HG03432 (cell line): ENCODE results near the gene MYO15A.

Experiments used
- ATAC-seq: cut with Tn5 transposase; IDR thresholded peaks from one replicate; pipeline ENCODE4 v1.9.1; 2021; ENCODE audit warnings: mild to moderate bottlenecking, moderate library complexity; ENCODE audit not compliant: unreplicated experiment

Gene MYO15A

DNA sequence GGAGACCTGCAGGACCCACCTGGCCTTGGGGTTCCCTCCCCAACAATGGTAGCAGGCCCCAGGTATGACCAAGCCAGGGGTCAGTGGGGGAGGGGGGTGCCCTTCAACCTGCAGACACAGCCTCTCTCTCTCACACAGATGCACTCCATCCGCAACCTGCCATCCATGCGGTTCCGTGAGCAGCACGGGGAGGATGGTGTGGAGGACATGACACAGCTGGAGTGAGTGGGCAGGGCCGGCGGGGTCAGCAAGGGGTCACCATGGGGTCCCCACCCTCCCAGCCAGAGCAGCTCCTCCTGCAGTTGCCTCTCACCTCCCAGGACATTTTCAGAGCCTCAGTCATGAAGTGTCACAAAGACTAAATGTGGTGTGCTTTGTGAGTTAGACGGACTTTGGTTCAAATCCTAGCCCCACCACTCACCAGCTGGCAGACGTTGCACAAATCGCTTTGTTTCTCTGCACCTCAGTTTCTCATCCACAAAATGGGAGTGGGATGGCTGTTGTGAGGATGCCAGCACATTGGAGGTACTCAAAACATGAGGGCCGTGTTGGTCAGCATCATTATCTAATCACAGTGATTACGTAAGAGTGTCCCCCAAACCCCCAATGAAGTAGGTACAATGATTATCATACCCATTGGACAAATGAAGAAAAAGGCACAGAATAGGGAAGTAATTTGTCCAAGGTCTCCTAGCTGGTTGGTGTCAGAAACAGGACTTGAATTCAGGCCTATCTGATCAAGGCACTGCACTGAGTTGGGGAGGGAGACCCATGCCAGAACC is 16.0 kb downstream of the MYO15A start:
- no peak for ATAC-seq

- no peak for ATAC-seq
These were observed 20.5 kb downstream of the MYO15A start for GRCh38 chr17:18129041-18129502.

DNA sequence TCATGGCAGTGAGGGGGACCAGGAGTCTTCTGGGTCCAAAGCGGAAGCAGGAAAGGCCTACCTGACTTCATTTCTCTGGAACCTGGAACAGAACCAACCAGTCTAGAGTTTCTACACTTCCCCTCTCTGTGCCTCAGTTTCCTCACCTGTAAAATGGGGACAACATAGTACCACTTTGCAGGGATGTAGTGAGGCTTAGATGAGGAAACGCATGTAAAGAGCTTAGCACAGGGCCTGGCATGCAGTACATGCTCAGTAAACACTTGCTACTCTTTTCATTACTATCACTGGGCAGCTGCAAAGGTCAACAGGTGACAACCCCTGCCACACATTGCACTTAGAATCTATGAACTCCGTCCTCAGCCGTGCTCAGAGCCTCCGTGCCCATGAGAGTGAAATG is 24.2 kb downstream of the MYO15A start:
- no peak for ATAC-seq

DNA sequence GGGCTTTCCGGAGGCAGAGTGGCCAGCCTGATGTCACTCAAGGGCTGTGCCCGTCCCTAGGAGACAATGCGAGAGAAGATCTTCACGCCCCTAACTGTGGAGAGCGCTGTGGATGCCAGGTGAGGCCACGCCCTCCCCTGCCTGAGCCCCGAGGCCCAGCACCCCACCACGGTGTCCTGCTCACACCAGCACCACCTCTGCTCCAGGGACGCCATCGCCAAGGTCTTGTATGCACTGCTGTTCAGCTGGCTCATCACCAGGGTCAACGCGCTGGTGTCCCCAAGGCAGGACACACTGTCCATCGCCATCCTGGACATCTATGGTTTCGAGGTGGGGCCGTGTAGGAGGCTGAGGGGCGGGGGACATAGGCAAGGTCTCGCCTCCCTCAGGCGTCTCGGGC is 27.8 kb downstream of the MYO15A start:
- no peak for ATAC-seq

DNA sequence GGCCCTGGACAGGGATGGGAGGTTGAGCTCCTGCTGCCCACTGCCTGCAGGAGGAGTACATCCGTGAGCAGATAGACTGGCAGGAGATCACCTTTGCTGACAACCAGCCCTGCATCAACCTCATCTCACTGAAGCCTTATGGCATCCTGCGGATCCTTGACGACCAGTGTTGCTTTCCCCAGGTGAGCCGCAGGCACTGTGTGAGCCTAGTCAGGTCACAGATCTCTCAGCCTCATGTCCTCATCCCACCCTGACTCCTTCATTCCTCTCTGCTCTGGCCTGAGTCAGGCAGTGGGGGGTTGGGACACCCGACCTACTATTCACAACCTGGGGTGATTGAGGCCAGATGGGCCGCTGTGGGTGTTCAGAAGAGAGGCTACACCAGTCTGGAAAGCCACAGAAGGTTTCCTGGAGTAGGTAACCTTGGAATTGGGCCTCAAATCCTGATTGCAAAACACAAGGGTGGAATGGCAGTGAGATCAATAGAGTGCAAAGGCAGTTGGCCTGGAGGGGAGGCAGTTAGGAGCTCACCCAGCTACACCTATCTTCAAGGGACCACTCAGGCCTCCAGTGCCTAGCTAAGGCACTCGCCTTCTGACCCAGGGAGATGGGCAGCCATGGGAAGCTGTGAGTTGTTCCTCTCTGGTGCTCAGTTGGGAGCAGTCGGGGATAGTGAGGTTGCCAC is 29.7 kb downstream of the MYO15A start:
- ATAC-seq, result no peak

GRCh38 chr17:18139092-18139491 is 30.5 kb downstream of the MYO15A start:
- ATAC-seq, result no peak

DNA sequence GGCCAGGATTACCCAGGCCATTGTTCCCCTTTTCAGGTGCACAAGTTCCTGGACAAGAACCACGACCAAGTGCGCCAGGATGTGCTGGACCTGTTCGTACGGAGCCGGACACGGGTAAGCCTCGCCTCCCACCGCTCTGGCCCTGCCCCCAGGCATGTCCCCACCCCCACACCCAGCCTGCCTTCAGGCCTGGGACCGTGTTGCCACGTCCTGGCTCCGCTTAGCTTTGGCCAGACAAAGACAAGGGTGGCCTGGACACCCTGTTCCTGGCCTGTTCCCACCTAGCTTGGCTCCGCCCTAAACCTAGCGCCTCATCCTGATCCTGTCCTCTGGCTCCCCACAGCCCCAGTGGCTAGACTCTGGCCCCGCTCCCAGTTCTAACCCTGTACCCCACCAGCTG is 30.9 kb downstream of the MYO15A start:
- ATAC-seq, result no peak

GRCh38 chr17:18139949-18140348 is 31.4 kb downstream of the MYO15A start:
- no peak for ATAC-seq

DNA sequence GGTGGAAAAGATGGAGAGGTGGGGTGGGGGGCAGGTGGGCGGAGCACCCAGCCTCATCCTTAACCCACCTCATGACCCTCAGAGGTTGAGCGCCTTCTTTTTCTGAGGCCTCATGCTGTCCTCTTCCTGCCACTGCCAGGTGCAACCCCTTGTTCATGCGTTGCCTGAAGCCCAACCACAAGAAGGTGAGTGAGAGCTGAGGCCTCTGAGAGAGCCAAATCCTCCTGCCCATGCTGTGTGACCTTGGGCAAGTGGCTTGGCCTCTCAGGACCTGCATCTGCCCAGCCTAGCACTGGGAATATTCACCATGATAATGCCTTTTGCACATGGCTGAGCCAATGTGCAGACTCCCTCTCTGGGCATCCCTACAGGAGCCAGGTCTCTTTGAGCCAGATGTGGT is 32.1 kb downstream of the MYO15A start:
- no peak for ATAC-seq

GRCh38 chr17:18141210-18141803 is 32.8 kb downstream of the MYO15A start:
- no peak for ATAC-seq

GRCh38 chr17:18142417-18142816 is 33.9 kb downstream of the MYO15A start:
- ATAC-seq, result no peak

- no peak for ATAC-seq
These were observed 34.7 kb downstream of the MYO15A start for GRCh38 chr17:18143044-18143936.

- ATAC-seq, result no peak
These were observed 35.7 kb downstream of the MYO15A start for GRCh38 chr17:18144261-18144660.

DNA sequence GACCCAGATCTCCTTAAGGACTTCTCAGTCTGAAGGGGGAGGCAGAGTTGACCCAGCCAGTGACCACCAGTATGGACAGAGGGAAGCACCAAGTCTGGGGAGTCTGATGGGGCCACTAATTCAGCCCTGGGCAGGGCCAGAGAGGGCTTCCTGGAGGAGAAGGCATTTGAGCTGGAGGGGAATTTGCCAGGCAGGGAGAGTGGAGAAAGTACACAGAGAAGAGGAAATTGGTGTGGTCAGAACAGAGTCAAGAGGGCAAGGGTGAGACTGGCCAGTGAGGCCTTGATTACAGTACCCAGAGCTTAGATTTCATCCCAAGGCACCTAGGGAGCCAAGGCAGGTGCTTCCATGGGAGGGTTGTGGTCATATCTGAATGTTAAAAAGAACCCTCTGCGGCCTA is 36.3 kb downstream of the MYO15A start:
- ATAC-seq, result no peak

GRCh38 chr17:18145811-18146210 is 37.3 kb downstream of the MYO15A start:
- no peak for ATAC-seq

GRCh38 chr17:18146259-18146658 is 37.7 kb downstream of the MYO15A start:
- no peak for ATAC-seq

- ATAC-seq, result no peak
These were observed 38.4 kb downstream of the MYO15A start for GRCh38 chr17:18146980-18147379.

DNA sequence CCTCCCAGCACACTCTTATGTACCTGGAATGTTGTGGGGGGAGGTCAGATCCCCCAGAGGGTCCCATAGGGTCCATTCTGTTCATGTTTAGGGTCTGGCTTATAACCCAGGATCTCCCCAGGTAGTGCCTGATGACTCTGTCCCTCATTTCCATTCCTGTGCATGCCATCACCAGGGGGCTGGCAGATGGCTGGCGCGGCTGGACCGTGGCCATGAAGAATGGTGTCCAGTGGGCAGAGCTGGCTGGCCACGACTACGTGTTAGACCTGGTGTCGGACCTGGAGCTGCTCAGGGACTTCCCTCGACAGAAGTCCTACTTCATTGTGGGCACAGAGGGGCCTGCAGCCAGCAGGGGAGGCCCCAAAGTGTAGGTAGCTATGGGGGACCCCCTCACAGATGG is 40.0 kb downstream of the MYO15A start:
- ATAC-seq, result no peak

GRCh38 chr17:18151290-18151689 is 42.7 kb downstream of the MYO15A start:
- no peak for ATAC-seq

DNA sequence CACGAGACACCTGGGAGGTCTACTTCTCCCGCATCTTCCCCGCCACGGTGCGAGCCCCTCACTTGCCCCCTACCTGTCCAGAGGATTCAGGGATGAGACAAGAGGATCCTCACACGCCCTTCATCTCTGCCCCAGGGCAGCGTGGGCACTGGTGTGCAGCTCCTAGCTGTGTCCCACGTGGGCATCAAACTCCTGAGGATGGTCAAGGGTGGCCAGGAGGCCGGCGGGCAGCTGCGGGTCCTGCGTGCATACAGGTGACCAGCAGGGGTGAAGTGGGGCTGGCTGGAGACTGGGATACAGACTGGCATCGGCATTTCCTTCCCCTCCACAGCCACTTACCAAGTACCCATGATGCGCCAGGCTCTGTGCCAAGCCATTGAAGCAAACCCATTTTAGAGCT is 46.6 kb downstream of the MYO15A start:
- no peak for ATAC-seq
